K562 (cell line): ENCODE data around the gene ASB6.

Source experiments
- BCLAF1 ChIP-seq, 2 experiments: fragments of 450-650 bp in 1 of 2; IDR thresholded peaks; 2 replicates each; pipeline ENCODE4 v1.6.1; 2011 to 2017; ENCODE audit warnings: low read depth in 2 of 2, antibody characterized with exemption in 1 of 2, borderline replicate concordance in 1 of 2, low read length in 1 of 2, mild to moderate bottlenecking in 1 of 2, mixed read lengths in 1 of 2; ENCODE audit not compliant: control insufficient read depth in 1 of 2
- BDP1 ChIP-seq: IDR thresholded peaks from 3 replicates; pipeline ENCODE4 v1.6.1; 2011; ENCODE audit not compliant: insufficient read length, insufficient read depth
- C11orf30 ChIP-seq: fragments of 450-650 bp; IDR thresholded peaks from 2 replicates; pipeline ENCODE4 v1.6.1; 2016; ENCODE audit warnings: low read depth, mild to moderate bottlenecking
- CEBPB ChIP-seq: fragments of 450-650 bp; IDR thresholded peaks from 2 replicates; pipeline ENCODE4 v1.6.1; 2016; ENCODE audit warnings: missing genetic modification characterization, missing compliant biosample characterization
- E2F5 ChIP-seq: sonication (generic); formaldehyde crosslinking; IDR thresholded peaks from 2 replicates; pipeline ENCODE4 v1.8.0; 2022; ENCODE audit warnings: mild to moderate bottlenecking, missing genetic modification reagents
- MYBL2 ChIP-seq, 2 experiments: fragments of 450-650 bp in 1 of 2; sonication (generic) in 1 of 2; formaldehyde crosslinking in 1 of 2; IDR thresholded peaks; 2 replicates each; pipeline versions ENCODE4 v1.6.1 to v1.8.1; 2017 to 2022; ENCODE audit warnings: borderline replicate concordance in 1 of 2, inconsistent platforms in 1 of 2, low read depth in 1 of 2, mild to moderate bottlenecking in 1 of 2, missing genetic modification reagents in 1 of 2, moderate library complexity in 1 of 2
- NFE2 ChIP-seq: IDR thresholded peaks from 2 replicates; pipeline ENCODE4 v1.6.1; 2014; ENCODE audit warnings: antibody characterized with exemption, low read depth
- REST ChIP-seq, 2 experiments: fragments of 450-650 bp; formaldehyde crosslinking in 1 of 2; IDR thresholded peaks; 2 replicates each; pipeline versions ENCODE4 v1.4.0 to v1.6.1; 2014 to 2020; ENCODE audit warnings: mild to moderate bottlenecking in 2 of 2, borderline replicate concordance in 1 of 2, low read depth in 1 of 2
- TCF7L2 ChIP-seq: fragments of 150-350 bp; IDR thresholded peaks from 2 replicates; pipeline ENCODE4 v1.6.1; 2016; ENCODE audit warnings: low read depth, mild to moderate bottlenecking, low read length, moderate library complexity
- ZNF121 ChIP-seq: sonication (generic); formaldehyde crosslinking; conservative IDR thresholded peaks from 2 replicates; pipeline ENCODE4 v1.8.0; 2022; ENCODE audit warnings: missing genetic modification reagents
- ZNF668 ChIP-seq: fragments of 250-450 bp; sonication (Bioruptor Pico); IDR thresholded peaks from 2 replicates; pipeline ENCODE4 v1.8.0; 2022; ENCODE audit warnings: mild to moderate bottlenecking, inconsistent platforms
- ZNF740 ChIP-seq, 3 experiments: fragments of 200-800 bp in 1 of 3; sonication (Bioruptor generic) in 1 of 3; sonication (generic) in 1 of 3; formaldehyde crosslinking in 1 of 3; IDR thresholded peaks; 2 replicates each; pipeline versions ENCODE4 v1.6.1 to v1.8.0; 2016 to 2022; ENCODE audit warnings: mild to moderate bottlenecking in 2 of 3, missing compliant biosample characterization in 2 of 3, missing genetic modification characterization in 2 of 3, missing genetic modification reagents in 1 of 3
- TF ChIP-seq, protein P1 (sequence below), 3 experiments: IDR thresholded peaks in 2 of 3; conservative IDR thresholded peaks in 1 of 3; 2 replicates each; pipeline ENCODE4 v1.5.1; 2011 to 2012; ENCODE audit warnings: low read length in 3 of 3, mild to moderate bottlenecking in 3 of 3, control low read depth in 2 of 3, improper control_type of control experiment in 1 of 3, inconsistent platforms in 1 of 3, low read depth in 1 of 3, mixed read lengths in 1 of 3, moderate library complexity in 1 of 3; ENCODE audit not compliant: insufficient read depth in 2 of 3

GRCh38 chr9:129617167-129617566 is 24.8 kb downstream of the ASB6 start:
- TF ChIP-seq C11orf30 (no peak), ZNF740 (CRISPR knock-in tag; IDR thresholded peaks at IDR 0.05) (no peak), ZNF740 (tag; IDR thresholded peaks at IDR 0.05) (no peak), BCLAF1 (IDR thresholded peaks at IDR 0.05; ENCODE audit: borderline replicate concordance in 1 of 2, control insufficient read depth in 1 of 2, low read depth in 2 of 2, low read length in 1 of 2) (no peak), NFE2 (no peak), TCF7L2 (no peak), E2F5 (no peak), BDP1 (no peak), MYBL2 (IDR thresholded peaks at IDR 0.05; ENCODE audit: low read depth) (no peak), MYBL2 (CRISPR knock-in tag; IDR thresholded peaks at IDR 0.05; ENCODE audit: borderline replicate concordance) (no peak), CEBPB (tag) (no peak), ZNF121 (no peak), ZNF668 (CRISPR knock-in tag) (no peak), REST (IDR thresholded peaks at IDR 0.05; ENCODE audit: borderline replicate concordance) (peak; percentile 17; the same call in 1 of the 2 replicates), REST (CRISPR knock-in tag; IDR thresholded peaks at IDR 0.05; ENCODE audit: low read depth) (no peak)
- TF ChIP-seq, protein P1, sequence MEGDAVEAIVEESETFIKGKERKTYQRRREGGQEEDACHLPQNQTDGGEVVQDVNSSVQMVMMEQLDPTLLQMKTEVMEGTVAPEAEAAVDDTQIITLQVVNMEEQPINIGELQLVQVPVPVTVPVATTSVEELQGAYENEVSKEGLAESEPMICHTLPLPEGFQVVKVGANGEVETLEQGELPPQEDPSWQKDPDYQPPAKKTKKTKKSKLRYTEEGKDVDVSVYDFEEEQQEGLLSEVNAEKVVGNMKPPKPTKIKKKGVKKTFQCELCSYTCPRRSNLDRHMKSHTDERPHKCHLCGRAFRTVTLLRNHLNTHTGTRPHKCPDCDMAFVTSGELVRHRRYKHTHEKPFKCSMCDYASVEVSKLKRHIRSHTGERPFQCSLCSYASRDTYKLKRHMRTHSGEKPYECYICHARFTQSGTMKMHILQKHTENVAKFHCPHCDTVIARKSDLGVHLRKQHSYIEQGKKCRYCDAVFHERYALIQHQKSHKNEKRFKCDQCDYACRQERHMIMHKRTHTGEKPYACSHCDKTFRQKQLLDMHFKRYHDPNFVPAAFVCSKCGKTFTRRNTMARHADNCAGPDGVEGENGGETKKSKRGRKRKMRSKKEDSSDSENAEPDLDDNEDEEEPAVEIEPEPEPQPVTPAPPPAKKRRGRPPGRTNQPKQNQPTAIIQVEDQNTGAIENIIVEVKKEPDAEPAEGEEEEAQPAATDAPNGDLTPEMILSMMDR (IDR thresholded peaks at IDR 0.05 in 2 of 3, conservative IDR thresholded peaks at IDR 0.05 in 1 of 3; ENCODE audit: insufficient read depth in 2 of 3, low read depth in 1 of 3, low read length in 3 of 3) = peak; percentile 57 to 64 (median 61)
